ENCODE data around the gene MRPL37. TPM values are rescaled to one million over a fixed set of nuclear protein-coding genes. Genes with fewer than 3 reads are reported as not detected.

Gene MRPL37
- polyA plus RNA-seq, 1 experiment, result 21.0 TPM

DNA sequence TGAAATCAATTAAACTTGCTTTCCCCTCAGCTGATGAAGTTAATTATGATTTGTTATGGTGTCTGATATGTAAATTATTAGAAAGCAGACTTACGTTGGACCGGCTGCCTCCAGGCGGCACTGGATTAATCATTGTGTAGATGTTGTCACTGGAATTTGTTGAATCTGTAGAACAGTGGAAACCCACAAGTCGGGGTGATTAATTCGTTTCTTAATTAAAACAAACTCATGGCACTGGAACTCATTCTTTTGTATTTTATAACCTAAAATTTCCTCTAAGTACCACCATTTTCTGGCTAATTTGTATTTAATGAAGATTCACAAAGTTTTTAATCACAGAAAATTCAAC, 39.0 kb downstream of the MRPL37 start:
- Histone ChIP-seq H3K36me3 (ENCODE audit: control insufficient read depth, insufficient read depth, low read length) (peaks cover 26% of the 10 kb centered on the region), H3K4me3 (ENCODE audit: low read depth, low read length) (no peak overlapping the region), H3K27me3 (ENCODE audit: control insufficient read depth, insufficient read depth, low read length) (no peaks in the 10 kb centered on the region)
- ChIA-PET CTCF (no interaction called here), POLR2A (no interaction called here)
- DNase-seq (ENCODE audit: low read depth), result no peak
- TF ChIP-seq, protein P1, sequence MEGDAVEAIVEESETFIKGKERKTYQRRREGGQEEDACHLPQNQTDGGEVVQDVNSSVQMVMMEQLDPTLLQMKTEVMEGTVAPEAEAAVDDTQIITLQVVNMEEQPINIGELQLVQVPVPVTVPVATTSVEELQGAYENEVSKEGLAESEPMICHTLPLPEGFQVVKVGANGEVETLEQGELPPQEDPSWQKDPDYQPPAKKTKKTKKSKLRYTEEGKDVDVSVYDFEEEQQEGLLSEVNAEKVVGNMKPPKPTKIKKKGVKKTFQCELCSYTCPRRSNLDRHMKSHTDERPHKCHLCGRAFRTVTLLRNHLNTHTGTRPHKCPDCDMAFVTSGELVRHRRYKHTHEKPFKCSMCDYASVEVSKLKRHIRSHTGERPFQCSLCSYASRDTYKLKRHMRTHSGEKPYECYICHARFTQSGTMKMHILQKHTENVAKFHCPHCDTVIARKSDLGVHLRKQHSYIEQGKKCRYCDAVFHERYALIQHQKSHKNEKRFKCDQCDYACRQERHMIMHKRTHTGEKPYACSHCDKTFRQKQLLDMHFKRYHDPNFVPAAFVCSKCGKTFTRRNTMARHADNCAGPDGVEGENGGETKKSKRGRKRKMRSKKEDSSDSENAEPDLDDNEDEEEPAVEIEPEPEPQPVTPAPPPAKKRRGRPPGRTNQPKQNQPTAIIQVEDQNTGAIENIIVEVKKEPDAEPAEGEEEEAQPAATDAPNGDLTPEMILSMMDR (IDR thresholded peaks at IDR 0.05; ENCODE audit: insufficient read depth, low read depth, low read length), result no peak

DNA sequence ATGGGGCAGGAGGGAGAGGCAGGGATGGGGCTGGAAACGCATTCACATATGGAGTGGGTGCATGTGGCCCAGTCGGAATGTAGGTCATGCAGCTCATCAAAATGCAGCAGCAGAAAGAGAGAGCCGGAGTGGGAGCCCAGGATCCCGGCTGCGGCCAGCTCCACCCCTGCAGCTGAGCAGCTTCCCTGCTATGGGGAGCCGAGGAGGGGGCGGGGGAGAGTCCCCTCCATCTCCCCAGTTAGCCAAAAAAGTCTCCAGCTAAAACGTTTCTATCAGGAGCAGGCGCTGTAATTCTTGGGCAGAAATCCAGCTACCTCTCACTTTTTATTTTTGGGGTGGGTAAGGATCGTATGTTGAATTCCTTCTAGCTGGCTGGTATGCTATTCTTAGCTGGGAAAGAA, 39.7 kb downstream of the MRPL37 start:
- CTCF ChIA-PET, result no interaction called here

DNA sequence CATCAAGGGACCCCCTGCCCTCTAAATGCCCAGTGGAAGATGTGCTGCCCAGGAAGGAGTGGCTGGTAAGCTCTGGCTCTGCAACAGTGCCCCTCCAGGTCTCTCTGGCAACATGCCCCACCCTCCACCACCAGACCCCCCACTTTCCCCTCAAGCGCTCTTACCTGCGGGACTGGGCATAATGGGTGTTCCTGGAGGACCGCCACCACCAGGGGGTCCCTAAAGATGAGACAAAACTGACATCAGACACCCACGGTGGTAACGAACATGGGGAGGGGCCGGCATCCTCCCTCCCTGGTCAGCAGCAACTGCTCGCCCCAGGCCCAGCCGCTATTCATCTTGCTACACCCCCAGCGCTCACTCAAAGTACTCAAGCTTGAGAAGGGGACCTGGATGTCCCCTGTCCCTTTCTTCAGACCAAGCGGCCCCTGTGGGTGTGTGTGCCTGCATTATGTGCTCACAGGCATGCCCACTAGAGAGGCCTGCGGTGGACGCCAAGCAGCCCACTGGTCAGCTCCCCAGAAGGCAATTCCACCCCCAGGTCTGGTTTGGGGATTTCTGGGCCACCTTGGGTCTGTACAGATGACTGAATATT, 40.9 kb downstream of the MRPL37 start:
- POLR2A ChIA-PET, result no interaction called here
- Histone ChIP-seq H3K4me3 (ENCODE audit: low read depth, low read length) (no peak overlapping the region), H3K36me3 (ENCODE audit: control insufficient read depth, insufficient read depth, low read length) (peaks cover 26% of the 10 kb centered on the region), H3K27me3 (ENCODE audit: control insufficient read depth, insufficient read depth, low read length) (no peaks in the 10 kb centered on the region)
- CTCF ChIA-PET, result no interaction called here
- TF ChIP-seq, protein P1 (IDR thresholded peaks at IDR 0.05; ENCODE audit: insufficient read depth, low read depth, low read length), result no peak
- DNase-seq (ENCODE audit: low read depth), result no peak

More for the DNA sequence above, 39.7 kb downstream of the MRPL37 start:
- H3K27me3 ChIP-seq (ENCODE audit: control insufficient read depth, insufficient read depth, low read length), result no peaks in the 10 kb centered on the region
- no peak overlapping the region for H3K4me3 ChIP-seq (ENCODE audit: low read depth, low read length)
- POLR2A ChIA-PET, result no interaction called here
- TF ChIP-seq, protein P1 (IDR thresholded peaks at IDR 0.05; ENCODE audit: insufficient read depth, low read depth, low read length), result no peak
- DNase-seq (ENCODE audit: low read depth), result no peak
- peaks cover 26% of the 10 kb centered on the region for H3K36me3 ChIP-seq (ENCODE audit: control insufficient read depth, insufficient read depth, low read length)

DNA sequence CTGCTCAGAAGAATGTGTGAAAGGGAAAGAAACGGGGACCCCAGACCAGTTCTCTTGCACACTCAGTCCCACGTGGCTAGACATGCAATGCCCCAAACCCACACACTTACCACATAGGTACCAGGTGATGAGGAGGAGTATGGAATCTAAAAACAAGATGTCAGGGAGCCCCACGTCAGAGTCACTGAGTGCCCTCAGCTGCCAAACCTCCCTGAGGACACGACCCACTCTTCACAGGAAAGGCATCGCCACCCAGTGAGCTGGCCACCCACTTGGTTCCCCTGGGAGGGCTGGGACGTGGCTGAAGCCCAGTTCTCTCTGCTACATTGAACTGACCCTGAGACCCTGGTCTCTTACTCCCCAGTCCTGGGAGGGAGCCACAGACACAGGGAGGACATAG, 41.4 kb downstream of the MRPL37 start:
- no peak for DNase-seq (ENCODE audit: low read depth)
- Histone ChIP-seq H3K27me3 (ENCODE audit: control insufficient read depth, insufficient read depth, low read length) (no peaks in the 10 kb centered on the region), H3K4me3 (ENCODE audit: low read depth, low read length) (no peak overlapping the region), H3K36me3 (ENCODE audit: control insufficient read depth, insufficient read depth, low read length) (peaks cover 30% of the 10 kb centered on the region)
- POLR2A ChIA-PET, result no interaction called here
- CTCF ChIA-PET, result interaction anchor here (1.0 kb wide), 1 partner anchor 110 kb away, joined by 3 read pairs; no protein-coding TSS in a partner anchor
- TF ChIP-seq, protein P1 (IDR thresholded peaks at IDR 0.05; ENCODE audit: insufficient read depth, low read depth, low read length), result no peak

DNA sequence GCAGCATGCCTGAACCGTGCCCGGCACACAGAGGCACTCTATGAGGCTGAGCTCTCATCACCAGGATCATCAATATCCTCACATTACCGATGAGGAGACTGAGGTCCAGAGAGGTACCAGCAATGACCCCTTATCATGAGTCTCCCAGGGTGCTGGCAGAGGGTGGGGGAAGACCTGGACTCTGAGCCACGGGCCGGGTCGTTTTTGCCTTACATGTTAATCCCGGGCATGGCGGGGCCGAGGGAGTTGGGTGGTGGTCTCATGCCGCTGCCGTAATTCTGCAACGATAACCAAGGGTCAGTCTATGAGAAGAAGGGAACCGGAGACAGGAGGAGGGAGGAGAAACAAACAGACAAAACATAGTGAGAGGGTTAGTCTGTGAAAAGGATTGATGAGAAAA, 43.1 kb downstream of the MRPL37 start:
- Histone ChIP-seq H3K4me3 (ENCODE audit: low read depth, low read length) (no peak overlapping the region), H3K27me3 (ENCODE audit: control insufficient read depth, insufficient read depth, low read length) (no peaks in the 10 kb centered on the region), H3K36me3 (ENCODE audit: control insufficient read depth, insufficient read depth, low read length) (peaks cover 25% of the 10 kb centered on the region)
- ChIA-PET POLR2A (no interaction called here), CTCF (interaction anchor here (0.8 kb wide), 1 partner anchor 66 kb away, joined by 3 read pairs; no protein-coding TSS in a partner anchor)
- TF ChIP-seq, protein P1 (IDR thresholded peaks at IDR 0.05; ENCODE audit: insufficient read depth, low read depth, low read length), result no peak
- no peak for DNase-seq (ENCODE audit: low read depth)
